NCI-H1436 (cell line): ENCODE results near the gene FHL2.

Source experiments
- DNase-seq: peaks from one replicate; lab custom pipeline; 2025; lab: John Stamatoyannopoulos, UW

The FHL2 gene

DNA sequence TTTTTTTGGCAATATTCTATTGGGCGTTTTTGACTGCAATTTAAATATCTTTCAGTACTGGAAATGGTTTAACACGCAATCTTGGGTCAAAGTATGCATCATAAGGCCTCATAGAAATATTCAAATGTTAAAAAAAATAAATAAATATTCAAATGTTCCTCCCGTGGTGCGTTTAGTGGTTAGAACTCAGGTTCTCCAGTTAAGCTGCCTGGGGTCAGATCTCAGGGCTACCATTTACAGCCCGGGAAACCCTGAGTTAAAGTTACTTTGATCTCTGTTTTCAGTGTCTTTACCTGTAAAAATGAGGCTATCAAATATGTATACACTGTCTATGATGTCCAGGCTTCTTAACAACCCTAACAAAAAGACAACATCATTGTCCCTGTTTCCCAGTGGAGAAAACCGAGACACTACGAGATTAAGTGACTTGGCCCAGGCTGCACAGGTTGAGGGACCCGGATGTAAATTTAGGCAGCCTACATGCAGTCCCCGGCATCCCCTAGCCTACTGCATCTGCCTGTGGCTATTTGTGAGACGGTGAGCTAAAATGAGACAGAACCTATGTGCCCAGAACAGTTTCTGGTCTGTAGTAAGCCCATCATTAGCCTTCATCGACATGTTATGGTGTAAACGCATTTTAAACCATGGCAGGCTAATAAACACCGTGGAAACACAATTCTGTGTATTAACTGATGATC, 1.7 kb downstream of the FHL2 start:
- DNase-seq = no peak

DNA sequence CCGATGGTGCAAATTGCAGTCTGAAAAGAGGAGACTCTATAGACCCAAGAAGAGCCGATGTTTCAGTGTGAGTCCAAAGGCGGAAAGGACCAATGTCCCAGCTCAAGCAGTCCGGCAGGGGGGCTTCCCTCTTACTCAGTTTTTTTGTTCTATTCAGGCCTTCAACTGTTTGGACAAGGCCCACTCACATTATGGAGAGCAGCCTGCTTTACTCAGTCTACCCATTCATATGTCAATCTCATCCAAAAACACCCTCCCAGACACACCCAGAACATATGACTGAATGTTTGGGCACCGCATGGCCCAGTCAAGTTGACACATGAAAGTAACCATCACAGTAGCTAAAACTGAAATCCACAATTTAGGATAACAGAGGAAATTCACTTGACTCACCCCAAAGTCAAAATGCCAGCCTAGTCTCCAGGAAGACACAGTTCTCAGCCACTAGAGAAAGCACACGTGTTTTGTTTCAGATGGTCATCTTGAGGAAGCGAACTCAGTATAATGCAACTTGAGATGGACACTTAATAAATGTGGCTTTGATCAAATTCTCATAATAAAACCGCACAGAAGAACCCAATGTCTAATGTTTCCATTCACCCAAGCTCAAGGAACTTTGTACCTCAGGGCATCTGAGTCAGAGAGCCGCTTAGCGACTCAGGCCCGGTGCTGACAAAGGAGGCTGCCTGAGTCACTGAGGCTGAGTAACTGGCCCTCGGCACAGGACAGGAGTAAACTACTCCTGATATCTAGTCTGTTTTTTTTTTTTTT, 2.4 kb downstream of the FHL2 start:
- no peak for DNase-seq

DNA sequence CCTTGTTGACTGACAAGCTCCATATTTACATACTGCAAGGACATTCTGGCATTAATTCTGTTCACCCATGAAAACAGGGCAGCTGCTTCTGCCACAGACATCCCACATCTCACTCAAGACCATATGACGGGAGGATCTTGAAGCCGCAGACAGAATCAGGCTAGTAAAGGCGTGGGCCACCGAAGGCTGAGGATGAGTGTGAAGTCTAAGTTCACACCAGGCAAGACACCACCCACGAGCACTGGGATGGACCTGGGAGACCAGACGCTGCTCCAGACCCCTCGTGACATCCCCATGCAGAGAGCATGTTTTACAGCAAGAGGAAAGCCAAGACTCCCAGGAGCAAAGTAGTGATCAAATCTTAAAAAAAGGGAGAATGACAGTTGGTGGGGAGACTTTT, 3.2 kb downstream of the FHL2 start:
- DNase-seq = no peak

DNA sequence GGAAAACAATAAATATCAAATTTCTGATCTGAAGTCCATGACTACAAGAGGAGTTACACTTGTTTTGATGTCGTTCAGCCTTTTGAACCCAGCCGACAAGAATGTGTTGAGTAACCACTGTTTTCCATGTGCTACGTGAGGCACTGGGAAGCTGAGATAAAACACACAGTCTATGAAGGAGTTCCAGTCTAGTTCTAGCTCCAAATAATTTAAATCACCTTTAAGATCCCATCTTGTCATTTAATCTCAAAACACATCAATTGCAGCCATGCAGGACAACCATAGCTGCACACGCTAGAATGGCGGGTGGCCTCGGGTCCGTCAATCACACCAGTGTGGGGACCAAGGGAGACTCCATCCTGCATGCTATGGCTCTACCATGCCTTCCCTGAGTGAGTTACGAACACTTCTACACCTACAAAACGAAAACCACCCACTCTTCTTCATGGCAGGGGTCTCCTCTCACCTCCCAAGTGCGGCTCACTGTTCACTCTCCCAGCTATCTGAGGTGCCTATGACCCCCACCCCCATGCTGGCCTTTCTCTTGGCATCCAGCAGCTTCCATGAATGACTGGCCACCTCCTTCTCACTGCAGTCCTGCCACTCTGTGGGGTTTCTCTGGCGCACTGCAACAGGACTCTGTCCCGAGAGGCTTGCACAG, 3.8 kb downstream of the FHL2 start:
- DNase-seq = no peak

DNA sequence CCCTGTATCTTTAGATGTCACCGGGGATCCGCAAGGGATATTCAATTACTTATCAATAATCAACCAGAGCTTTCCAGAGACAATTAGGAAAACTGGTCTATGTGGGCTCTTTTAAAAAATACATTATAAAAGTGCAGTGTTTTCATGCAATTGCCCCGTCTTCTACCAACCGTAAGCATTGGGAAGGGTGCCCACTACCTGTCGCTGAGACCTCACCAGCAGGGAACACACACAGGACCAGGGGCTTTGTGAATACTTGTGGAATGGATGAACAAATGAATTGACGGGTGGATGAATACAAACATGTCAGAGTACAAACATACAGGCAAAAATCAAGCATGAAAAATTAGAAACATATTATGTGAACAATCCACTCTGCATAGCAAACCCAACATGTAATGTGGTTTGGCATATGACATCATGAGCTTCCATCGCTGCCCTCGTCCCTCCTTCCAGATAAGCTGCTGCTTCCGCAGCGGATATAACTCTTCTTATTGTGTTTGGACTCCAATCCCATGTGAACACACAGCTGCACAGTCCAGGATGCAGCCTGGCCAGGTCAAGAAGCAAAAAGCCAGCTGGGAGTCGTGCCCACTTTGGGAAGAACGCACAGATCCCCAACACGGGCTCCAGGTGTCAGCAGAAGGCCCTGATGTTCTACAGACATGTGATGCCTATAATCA, 5.3 kb downstream of the FHL2 start:
- no peak for DNase-seq

DNA sequence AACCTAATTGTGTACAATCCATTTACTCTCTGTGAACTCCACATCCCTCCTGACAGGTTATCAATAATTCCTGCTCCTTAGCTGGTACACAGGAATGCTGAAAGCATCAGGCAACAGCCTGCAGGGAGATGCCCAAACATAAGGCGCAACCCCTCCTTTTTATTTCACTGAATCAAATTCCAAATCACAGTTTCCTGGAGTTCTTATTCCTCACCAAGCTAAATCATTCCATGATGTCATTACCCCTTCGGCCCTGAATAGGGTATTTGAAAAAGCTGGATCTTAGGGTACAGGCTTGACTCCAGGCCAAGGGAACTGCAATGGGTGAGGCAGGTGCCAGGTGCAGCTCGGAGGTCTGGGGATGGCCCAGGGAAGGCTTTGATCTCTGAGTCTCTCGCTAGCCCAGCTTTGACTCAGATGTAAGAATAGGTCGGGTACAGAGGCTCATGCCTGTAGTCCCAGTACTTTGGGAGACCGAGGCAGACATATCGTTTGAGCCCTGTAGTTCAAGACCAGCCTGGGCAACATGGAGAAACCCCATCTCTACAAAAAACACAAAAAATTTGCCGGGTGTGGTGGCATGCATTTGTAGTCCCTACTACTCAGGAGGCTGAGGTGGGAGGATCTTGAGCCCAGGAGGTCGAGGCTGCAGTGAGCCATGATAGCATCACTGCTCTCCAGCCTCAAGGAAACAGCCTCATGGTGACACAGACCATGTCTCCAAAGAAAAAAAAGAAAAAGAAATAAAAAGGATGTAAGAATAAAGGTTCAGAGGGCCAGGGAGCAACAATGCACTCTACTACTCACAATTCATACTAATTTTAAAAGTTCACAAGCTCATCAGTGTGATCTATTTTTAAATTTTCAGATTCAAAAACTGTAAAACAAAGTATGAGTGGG, 6.8 kb downstream of the FHL2 start:
- DNase-seq = no peak

DNA sequence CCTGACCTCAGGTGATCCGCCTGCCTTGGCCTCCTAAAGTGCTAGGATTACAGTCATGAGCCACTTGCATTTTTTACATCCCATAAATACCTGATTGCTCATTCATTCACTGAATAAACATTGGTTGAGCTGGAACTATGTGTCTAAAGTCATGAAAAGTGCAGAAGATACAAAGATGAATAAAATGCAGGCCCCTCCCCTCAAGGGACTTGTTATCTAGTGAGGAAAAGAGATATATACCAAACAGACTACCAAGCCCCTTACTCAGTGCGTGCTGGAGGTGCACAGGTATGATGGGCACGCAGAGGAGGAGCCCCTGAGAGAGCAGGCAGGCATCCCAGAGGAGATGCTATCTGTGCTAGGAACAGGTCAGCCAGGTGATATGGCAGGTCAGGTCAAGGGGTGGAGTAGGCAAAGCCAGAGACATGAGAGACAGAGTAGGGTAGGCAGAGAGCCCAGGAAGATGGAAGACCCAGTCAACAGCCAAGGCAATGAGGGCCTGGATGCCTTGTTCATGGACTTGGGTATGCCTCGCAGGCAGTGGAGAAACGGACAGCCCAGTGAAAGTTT, 7.7 kb downstream of the FHL2 start:
- DNase-seq = no peak

DNA sequence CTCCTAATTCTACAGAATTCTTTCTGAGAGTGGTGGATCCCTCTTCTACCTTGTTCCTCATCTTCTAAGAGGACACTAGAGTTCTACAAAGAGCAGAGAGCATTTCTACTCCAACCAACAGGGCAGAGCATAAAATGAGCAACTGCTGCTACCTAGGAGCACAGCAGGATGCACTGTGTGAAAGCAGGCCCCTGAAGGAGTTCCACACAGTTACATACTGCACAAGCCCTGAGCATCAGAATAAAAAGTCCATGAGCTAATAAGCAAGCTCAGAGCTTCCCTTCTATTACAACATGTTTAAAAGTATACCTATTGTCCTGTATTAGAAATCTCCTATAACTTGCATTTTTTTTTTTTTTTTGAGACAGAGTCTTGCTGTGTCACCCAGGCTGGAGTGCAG, 8.4 kb downstream of the FHL2 start:
- no peak for DNase-seq

DNA sequence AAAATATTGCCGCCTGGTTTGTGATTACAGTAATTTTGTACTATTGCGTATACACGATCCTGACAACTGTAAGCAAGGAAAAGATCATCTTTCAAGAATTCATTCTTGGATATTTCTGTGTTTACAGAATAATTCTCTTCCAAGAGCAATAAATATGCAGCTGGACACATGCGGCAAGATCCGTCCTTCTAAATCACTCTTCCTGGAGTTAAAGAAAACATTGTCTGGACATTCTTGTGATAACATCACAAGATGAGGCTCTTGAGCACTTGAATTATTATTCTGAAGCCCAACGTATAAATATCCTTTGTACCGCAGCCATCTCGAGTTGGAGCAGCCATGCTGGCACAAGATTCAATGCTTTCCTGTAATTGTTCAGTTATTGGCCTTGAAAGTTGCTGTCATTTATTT, 9.9 kb downstream of the FHL2 start:
- no peak for DNase-seq

DNA sequence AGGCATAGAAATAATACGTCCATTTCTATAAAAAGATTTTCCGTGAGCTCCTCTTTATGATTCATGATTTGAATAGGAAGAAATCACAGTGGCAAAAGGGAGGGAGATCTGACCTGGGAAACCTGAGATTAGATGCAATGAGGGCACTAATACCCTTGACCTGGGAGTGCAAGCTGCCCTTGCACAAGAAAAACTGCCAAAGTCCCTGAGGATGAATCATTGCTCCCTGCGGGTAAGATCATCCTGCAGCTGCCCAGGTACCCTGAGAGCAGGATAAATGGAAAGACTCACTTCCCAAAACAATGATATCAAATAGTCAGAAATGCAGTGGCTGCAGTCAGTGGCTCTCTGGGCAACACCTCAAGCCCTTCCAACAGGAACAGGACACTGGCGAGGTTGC, 11.6 kb downstream of the FHL2 start:
- no peak for DNase-seq

DNA sequence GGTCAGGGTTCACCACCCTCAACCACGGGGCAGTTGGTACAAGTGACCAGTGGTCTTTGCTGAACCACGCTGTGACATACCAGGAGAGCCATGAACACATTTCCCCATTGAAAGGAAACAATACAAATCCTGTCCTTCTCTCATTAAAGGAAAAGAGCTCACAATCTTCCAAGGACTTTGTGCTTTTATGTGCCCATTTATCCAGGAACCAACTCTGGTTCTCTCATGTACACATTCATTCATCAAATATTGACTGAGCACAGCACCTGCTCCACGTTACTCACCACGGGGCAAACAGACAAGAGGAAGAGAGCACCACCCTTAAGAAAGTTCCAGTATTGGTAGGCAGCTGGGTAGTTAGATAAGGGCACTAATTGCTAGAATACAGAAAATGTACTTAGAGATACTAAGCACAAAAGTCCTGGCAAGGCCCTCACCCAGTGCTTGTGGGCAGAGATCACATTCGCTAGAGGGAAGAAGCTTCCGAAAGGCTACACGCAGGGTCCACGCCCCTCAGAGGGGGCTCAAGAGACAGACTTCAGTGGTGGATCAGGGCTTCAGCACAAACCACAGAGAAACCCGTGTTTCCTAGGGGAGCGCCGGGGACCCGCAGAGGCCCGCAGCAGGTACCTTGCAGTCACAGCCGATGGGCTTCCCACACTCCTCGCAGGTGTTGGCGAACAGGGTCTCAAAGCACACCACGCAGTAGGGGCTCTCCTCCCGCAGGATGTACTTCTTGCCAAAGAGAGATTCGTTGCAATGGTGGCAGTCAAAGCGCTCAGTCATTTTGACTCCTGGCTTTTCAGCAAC, 12.9 kb downstream of the FHL2 start:
- no peak for DNase-seq

DNA sequence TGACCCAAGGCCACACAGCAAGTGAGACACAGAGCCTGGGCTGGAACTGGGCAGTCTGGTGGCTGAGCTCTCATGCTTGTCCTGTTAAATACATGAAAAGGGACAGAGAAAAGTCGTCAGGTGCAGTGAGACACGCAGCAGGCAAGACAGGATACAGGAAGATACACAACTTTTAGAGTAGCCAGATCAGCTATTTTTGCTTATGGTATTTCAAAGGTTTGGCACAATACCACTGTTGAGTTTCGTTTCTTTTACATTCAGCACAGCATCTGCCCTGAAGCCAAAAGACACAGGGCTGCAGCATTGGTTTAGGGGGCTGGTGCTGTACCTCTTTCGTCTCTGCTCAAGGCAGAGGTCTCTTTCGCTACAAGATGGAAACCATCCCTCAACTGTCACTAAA, 14.0 kb downstream of the FHL2 start:
- no peak for DNase-seq

DNA sequence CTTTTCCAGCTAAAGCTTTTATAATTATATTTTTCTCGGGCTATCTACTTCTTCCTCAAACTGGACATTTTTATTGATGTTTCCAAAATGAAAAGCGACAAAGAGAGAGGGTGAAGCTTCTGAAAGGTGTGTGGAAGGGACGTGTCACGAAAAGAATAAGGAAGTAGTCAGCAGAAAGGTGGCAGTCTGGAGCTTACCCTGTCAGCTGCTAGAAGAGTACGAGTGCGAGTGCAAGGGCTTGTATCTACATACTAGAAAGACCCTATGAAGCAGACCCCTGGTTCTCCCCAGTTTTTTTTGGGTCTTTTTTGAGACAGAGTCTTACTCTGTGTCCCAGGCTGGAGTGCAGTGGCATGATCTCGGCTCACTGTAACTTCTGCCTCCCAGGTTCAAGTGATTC, 14.6 kb downstream of the FHL2 start:
- no peak for DNase-seq

DNA sequence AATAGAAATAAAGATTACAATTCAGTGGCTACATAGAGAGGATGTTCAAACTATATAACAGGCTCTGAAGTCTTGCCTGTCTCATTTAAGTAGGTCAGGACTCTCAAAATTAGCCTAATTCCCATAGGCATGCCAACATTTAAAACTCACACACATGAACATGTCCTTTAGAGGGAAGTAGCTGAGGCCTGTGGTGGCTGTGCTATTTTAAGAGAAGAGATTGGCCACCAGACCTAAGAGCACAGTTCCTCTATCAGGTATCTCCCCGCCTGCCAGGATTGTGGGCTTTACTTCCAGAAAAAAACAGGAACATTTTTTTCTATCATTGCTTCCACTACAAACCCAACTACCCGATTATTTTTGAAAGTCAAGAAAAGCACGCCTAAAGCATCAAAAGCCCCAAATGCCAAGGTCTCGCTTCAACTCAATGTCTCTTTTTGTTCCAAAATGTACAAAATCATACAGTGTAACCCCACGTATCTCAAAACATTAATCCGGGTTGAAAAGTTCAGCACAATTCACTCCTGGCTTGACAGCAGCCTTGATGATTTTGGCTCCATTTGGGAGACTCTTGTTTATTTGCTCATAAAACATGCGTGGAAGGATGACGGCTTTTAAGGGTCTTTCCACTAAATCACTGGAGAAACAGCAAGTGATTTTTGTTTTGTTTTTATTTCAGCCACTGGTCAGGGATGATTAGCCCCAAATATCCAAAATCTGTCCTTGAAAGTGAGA, 15.3 kb downstream of the FHL2 start:
- no peak for DNase-seq

DNA sequence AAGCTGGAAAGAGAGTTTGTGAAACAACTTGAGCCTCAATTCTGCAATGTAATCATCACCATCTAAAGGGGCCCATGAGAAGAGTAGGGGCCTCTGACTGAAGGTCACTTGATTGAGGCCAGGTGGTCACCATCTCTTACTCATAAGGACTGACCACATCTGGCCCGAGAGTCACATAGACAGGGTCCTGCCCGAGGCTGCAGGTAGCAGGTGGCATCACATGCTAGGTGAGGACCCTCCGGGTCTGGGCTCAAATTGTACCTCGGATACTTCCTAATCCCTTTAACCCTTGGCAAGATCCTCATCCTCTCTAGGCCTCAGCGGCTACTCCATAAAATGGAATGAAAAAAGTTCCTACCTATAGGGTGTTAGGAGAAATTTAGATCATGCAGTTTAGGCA, 16.7 kb downstream of the FHL2 start:
- no peak for DNase-seq

DNA sequence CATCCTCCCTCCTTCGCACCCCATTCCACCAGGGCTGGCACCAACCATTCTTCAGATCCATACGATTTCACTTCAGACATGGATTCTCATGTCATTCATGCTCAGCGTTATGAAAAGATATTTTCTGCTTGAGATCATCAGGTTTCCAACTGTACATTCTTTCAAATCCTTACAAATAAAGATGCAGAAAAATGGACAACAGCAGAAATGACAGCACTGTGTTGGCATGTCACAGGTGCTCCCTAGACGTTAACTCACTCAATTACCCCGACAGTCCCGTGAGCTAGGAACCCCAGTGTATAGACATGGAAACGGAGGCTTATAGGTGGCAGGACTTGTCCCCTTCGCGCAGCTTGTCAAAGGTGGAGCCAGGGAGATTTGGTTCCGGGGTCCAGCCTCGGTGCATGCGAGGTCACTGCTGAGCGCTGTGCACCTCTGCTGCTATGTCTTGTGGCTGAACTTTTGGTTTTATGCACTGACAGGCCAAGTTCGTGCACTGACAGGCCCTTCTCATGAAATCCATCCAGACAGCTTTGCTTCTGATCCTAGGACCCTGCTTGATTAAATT, 17.7 kb downstream of the FHL2 start:
- no peak for DNase-seq

DNA sequence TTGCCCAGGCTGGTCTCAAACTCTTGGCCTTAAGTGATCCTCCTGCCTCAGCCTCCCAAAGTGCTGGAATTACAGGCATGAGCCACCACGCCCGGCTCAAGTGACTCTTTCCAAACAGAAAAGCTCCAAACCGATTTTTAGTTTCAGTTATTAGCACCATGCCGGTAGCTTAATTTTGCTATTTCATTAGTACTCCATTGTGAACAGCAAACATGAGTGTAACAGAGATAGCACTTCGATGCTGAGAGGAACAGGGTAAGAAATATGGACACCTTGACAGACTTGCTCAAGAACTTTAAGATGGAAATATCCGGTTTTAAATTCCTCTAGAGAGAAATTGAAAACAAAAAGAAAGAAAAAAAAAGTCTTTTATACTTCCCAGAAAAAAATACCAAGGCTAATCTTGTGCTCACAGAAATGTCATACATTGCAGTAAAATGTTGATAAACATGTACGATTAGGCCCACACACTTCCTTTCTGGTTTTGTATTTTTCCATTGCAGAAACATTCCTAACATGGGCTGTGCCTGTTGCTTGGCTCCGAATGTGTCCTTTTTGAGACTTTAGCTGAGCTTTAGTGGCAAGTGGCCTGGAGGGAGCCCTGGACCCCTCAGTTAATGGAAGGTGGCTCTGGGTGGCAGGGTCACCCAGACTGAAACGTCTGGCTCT, 18.3 kb downstream of the FHL2 start:
- no peak for DNase-seq

DNA sequence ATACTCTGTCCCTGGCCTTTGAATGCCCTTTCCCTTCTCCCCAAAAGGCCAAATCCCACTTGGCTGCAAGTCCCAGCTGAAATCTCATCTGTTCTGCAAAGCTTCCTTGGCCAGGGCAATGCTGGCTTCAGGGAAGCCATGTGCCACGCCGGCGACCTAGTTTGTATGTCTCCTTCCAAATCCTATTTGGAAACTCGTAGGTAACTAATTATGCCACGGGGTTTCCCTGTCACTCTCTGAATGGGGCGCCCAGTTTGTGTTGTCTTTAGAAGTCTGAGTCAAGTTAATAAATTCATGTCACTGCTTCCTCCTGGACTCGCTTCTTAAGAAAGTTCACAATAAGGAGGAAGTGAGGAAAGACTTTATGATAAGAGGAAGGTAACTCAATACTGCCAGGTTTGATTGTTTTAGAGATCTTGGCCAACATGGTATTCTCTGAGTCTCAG, 19.1 kb downstream of the FHL2 start:
- no peak for DNase-seq

DNA sequence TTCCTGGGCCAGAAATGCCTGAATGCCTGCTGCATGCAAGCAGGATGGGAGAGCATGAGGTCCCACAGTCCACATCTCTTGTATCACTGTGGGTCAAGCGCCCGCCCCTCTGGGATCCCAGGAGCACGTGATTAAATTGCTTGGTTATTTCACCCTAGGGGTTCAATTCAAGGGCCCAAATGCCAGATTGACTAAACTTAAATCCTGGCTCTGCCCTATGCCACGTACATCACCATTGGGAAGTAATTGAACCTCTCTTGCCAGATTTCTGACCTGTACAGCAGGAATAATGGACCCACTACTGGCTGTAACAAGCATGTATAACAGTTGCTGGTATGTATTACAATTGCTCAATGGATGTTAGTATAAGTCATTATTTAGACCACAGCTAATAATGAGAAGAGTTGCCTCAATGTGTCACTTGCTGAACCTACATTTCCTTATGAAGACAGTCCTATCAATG, 19.9 kb downstream of the FHL2 start:
- no peak for DNase-seq
